ENCODE data around the gene SEMA6B. TPM values are rescaled to one million over a fixed set of nuclear protein-coding genes. Genes with fewer than 3 reads are reported as not detected.
A peak's percentile ranks its signal among the peaks of the same experiment; 100 is the strongest.

SEMA6B gene
- total RNA-seq, 1 donor = under 0.01 TPM

DNA sequence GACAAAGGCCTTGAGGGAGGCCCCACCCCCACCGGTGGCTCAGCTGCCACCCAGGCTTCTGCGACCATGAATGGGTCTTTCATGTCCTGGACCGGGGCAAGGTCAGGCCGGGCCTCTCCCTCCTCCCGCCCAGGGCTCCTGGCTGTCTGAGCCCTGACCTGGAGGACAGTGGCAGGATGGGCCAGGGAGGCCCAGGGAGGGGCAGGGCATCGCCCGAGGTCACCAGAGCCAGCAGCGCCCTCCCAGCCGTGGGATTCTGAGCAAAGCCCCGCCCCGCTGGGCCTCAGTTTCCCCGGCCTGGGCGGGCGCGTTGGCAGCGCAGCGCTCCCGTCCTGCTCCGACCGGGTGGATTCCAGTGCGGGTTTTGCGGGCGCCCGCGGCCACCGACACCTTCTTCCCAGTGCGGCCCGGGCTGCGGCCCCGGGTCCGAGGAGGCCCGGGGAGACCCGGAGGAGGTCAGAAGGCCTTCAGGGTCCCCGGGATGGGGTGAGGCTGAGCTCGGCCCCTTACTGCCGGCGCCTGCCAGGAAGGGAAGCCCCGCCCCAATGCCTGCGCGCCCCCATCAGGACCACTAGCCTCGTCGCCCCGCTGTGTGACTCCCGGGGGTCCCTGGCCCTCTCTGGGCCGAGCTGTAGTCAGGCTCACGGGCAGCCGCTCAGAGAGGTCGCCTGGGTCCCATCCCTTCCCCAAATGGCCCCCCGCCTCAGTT, 24.6 kb upstream of the SEMA6B start:
- TF ChIP-seq, protein P1, sequence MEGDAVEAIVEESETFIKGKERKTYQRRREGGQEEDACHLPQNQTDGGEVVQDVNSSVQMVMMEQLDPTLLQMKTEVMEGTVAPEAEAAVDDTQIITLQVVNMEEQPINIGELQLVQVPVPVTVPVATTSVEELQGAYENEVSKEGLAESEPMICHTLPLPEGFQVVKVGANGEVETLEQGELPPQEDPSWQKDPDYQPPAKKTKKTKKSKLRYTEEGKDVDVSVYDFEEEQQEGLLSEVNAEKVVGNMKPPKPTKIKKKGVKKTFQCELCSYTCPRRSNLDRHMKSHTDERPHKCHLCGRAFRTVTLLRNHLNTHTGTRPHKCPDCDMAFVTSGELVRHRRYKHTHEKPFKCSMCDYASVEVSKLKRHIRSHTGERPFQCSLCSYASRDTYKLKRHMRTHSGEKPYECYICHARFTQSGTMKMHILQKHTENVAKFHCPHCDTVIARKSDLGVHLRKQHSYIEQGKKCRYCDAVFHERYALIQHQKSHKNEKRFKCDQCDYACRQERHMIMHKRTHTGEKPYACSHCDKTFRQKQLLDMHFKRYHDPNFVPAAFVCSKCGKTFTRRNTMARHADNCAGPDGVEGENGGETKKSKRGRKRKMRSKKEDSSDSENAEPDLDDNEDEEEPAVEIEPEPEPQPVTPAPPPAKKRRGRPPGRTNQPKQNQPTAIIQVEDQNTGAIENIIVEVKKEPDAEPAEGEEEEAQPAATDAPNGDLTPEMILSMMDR (IDR thresholded peaks at IDR 0.05; ENCODE audit: insufficient read depth, low read depth, low read length) = no peak
- DNase-seq (ENCODE audit: low read depth) = peak; percentile 42
- H3K4me3 ChIP-seq (ENCODE audit: low read depth, low read length) = peak overlapping the region; percentile 65

DNA sequence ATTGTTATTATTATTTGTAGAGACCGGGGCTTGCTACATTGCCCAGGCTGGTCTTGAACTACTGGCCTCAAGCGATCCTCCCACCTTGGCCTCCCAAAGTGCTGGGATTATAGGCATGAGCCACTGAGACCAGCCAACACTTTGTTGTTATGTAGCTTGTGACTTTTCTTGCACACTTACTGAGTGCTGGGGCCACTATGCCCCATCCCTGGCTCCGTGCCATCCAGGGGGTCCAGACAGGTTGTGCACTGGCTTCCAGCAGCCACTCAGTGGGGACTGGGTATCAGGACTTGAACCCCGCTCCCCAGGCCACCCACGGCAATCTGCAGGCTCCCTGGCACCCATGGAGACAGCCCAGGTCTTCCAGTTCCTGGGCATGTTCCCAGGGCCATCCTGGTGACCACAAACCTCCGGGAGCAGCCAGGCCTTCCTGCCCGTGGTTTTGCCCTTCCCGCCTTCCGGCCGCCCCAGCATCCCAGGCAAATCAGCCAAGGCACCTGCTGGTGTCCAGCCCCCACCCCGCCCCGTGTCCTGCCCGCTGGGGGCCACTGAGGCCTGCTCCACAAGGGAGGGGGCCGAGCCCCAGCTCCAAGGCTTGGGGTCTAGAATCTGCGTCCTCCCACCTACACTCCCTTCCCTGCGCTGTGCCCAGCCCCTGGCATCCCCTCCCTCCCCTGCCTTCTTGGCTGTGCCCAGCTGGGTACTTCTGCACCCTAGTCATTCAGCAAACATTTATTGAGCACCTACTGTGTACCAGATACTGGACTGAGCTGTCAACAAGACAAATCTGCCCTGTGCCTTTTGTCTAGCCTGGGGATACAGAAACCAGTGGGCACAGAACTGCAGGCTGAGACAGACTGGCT, 23.7 kb upstream of the SEMA6B start:
- DNase-seq (ENCODE audit: low read depth) = no peak
- no peak overlapping the region for H3K4me3 ChIP-seq (ENCODE audit: low read depth, low read length)
- TF ChIP-seq, protein P1 (IDR thresholded peaks at IDR 0.05; ENCODE audit: insufficient read depth, low read depth, low read length) = no peak

DNA sequence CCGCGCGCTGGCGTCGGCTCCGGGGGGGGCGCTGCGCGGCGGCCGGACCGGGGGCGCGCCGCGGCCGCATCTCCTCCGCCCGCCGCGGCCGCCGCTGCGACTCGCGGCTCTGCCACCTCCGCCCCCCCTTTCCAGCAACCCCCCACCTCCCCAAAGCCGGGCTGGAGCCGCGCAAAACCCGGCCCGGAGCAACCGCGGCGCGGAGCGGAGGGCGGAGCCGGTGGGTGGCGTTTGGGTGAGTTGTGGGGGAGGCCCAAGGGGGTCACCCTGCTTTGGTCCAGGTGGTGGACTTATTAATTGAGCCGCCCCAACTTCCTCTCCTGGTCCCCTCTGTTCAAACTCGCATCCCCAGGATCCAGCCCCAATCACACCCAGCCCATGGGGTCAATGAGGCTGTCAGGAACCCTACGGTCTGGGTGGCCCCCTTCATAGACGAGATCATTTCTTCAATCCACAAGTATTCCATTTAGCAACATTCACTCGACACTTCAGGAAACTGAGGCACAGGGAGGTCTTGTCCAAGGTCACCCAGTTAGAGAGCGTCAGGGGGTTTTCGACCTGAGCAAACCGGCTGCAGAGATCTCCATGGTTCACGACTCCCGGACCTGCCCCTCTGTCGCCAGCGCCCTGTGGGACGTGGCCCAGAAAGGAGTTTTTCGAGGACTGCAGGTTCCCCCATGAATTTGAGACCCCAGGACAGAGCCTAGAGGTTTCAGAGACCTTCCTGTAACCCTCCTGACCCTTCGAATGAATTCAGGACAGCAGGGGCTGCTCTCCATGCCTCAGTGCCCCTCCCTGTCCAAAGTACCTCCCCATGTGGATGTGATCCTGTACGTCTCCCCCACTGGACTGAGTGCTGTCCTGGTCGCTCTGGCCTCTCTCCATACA, 22.4 kb upstream of the SEMA6B start:
- no peak for DNase-seq (ENCODE audit: low read depth)
- TF ChIP-seq, protein P1 (IDR thresholded peaks at IDR 0.05; ENCODE audit: insufficient read depth, low read depth, low read length) = no peak
- H3K4me3 ChIP-seq (ENCODE audit: low read depth, low read length) = no peak overlapping the region

DNA sequence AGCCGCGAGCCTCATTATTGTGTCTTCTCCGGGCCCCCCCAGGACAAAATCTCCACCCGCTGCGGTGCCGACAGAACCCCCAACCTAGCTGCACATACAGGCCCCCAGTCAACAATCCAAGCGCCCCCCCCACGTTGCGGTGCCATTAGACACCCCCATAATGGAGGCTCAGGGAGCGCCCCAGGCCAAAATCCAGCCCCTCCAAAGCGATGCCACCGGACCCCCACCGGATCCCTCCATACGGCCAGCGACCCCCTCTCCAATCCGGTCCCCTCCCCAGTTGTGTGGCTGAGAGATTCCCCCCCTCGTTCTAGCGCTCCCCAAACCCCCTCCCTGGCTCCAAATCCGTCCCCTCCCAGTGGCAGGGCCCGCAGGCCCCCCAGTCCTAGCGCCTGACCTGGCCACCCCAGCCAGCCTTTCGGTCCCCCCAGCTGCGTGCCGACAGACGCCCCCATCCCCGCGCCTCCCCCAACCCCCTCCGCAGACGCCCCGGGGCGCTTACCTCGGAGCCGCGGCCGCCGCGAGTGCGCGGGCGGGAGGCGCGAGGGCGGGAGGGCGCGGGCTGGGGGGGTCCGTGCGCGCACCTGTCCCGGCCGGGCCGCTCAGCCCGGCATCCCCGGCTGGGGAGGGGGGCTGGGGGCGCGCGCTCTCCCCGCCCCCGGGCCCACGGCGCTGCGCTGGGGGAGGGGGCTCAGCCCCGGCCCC, 21.6 kb upstream of the SEMA6B start:
- H3K4me3 ChIP-seq (ENCODE audit: low read depth, low read length) = peak overlapping the region; percentile 50
- no peak for DNase-seq (ENCODE audit: low read depth)
- TF ChIP-seq, protein P1 (IDR thresholded peaks at IDR 0.05; ENCODE audit: insufficient read depth, low read depth, low read length) = no peak

DNA sequence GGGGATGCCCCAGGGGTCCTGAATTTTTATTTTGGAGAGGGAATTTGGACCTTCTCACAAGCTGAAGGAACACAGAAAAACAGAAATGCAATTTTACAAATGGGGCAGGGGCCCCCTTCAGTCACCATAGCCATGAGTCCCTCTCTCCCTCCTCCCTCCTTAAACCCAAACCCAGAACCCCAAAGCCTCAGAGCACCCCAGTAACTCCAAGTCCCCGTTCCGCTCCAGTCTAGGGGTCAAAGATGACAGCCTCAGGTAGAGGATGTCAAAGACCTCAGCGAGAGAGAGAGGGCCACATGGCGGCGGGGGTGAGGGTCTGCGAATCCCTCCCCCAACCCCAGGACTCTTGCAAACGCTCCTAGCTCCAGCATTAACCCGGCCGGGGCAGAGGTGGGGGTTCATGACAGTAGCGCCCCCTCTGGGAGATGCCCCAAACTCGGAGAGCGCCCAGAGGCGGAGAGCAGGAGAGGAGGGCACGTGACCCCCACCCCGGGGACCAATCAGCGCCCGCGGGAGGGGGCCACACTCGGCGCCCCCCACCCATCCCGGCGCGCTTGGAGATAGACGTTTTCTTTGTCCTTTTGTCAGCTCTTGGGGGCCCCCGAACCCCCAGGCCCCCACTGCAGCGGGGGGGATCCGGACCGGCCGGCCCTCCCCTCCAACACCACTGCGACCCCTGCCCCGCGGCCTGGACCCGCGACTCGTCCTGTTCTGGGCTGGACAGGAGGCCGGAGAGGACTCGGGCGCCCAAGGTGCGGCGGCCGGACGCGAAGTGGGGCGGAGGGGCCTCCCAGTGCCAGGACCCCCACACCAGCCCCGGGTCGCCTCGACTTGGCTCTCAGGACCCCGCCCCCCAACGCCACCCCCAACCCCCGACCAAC, 20.8 kb upstream of the SEMA6B start:
- no peak overlapping the region for H3K4me3 ChIP-seq (ENCODE audit: low read depth, low read length)
- TF ChIP-seq, protein P1 (IDR thresholded peaks at IDR 0.05; ENCODE audit: insufficient read depth, low read depth, low read length) = peak; percentile 2
- DNase-seq (ENCODE audit: low read depth) = no peak

Data from fibroblast of villous mesenchyme (primary cell).